ENCODE data around the gene AP2A1.

- TF ChIP-seq CTCF (IDR thresholded peaks at IDR 0.05) (no peak), EZH2 (IDR thresholded peaks at IDR 0.05; ENCODE audit: borderline replicate concordance, insufficient read depth, low read depth, low read length, poor library complexity, severe bottlenecking) (no peak)
These were observed 5.0 kb upstream of the AP2A1 start for GRCh38 chr19:49761625-49762311.
